ENCODE results near the gene PUS1. TPM values are rescaled to one million over a fixed set of nuclear protein-coding genes. Genes with fewer than 3 reads are reported as not detected.

The PUS1 gene
- total RNA-seq, 2 donors from 2014 or later = 23.6 TPM

DNA sequence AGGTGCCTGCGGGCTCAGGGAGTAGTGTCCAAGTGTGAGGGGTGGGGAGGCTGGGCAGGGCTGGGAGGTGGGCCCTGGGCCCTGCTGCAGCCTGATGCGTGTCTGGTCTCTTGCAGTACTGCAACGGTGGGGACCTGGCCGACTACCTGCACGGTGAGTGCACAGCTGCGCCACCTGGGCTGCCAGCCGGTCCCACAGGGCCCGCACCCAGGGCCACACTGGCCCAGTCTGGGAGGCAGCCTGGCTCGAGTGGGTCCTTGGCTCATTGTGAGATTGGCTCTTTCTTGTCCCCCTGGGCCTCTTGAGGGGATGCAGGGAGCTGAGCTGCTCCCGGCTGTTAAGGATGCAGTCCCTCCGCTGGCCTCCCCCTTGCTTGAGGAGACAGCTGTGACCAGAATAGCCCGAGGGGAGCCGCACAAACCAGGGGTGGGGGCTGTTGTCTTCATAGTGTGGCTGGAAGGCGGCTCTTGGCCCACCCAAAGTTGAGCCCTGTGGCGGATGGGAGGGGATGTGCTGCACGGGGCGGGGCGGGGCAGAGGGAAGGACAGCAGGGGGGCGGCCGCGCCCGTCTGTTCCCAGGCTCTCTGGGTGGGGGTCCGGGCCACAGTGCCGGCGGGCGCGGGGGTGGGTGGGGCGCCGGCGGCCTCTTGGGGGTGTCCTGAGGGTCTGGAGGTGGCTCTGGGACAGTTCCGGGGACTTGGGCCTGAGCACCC lies 21.5 kb upstream of the PUS1 start:
- Mint-ChIP-seq H3K4me1 (peaks cover 7% of the 10 kb centered on the region), H3K27ac (no peak overlapping the region), H3K36me3 (ENCODE audit: low read depth) (no peaks in the 10 kb centered on the region), H3K4me3 (no peak overlapping the region), H3K27me3 (no peaks in the 10 kb centered on the region)
- H3K9me3 ChIP-seq (ENCODE audit: control insufficient read depth, low read length, poor library complexity, severe bottlenecking) = no peaks in the 10 kb centered on the region
- ATAC-seq (no peak), DNase-seq (no peak)

DNA sequence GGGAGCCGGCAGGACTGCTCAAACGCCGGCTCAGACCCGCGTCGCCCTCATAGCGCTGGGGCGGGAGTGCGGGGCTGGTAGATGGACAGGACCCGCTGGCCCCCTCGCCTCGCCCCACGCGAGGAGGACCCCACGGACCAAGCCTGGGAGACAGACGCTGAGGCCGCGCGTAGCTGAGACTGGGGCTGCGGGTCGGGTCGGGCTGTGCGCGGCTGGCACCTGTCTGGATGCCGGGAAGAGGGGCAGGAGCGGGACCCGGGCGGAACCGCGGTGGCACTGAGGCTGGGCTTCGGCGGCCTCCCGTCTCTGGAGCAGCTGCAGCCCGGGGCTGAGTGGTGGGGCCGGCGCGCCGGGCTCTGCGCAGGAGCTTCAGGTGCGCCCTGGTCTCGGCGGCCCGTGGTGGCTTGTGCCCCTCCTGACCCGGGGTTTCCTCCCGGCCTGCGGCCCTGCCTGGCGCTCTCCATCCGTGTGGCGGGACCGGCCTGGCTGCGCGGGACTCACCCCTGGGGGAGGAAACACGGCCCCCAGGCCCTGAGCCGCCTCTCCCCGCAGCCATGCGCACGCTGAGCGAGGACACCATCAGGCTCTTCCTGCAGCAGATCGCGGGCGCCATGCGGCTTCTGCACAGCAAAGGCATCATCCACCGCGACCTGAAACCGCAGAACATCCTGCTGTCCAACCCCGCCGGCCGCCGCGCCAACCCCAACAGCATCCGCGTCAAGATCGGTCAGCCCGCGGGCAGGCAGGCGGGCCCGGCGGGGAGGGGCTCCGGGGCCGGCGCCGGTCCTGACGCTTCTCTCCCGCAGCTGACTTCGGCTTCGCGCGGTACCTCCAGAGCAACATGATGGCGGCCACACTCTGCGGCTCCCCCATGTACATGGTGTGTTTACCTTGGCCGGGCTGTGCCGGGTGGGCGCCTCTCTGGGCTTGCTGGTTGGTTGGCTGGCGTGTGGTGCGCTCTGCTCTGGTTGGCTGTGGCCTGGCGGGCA lies 20.7 kb upstream of the PUS1 start:
- no peaks in the 10 kb centered on the region for H3K27me3 Mint-ChIP-seq
- H3K4me3 Mint-ChIP-seq = no peak overlapping the region
- no peak for ATAC-seq

DNA sequence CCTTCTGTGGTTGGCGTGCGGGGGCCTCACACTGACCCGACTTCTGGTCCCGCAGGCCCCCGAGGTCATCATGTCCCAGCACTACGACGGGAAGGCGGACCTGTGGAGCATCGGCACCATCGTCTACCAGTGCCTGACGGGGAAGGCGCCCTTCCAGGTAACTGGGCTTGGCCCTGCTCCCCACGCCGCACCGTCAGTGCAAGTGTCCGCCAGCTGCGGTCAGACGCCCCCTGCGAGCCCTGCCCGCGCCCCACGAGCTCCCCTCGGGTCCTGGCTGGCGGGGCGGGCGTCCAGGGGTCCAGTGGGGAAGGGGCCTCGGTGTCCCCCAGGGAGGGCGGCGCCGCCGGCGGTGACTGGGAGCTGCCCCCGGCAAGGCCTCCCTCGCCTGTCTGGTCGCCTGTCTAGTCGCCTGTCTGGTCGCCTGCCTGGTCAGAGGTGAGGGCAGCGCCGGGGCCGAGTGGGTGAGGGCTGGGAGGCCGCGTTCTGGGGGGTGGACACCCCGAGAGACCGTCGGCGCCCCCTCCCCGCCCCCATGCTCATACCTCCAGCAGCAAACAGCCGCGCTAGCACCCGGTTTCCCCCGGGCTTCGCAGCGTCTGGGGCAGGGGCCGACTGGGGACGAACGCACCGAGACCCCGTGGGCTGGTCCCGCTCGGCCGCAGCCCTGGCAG lies 19.9 kb upstream of the PUS1 start:
- Mint-ChIP-seq H3K27ac (no peak overlapping the region), H3K4me3 (no peak overlapping the region), H3K36me3 (ENCODE audit: low read depth) (no peaks in the 10 kb centered on the region), H3K27me3 (no peaks in the 10 kb centered on the region), H3K4me1 (peaks cover 4% of the 10 kb centered on the region)
- ATAC-seq (no peak), DNase-seq (no peak)
- no peaks in the 10 kb centered on the region for H3K9me3 ChIP-seq (ENCODE audit: control insufficient read depth, low read length, poor library complexity, severe bottlenecking)

More for the DNA sequence above, 20.7 kb upstream of the PUS1 start:
- no peaks in the 10 kb centered on the region for H3K9me3 ChIP-seq (ENCODE audit: control insufficient read depth, low read length, poor library complexity, severe bottlenecking)
- no peak for DNase-seq
- H3K4me1 Mint-ChIP-seq = peaks cover 7% of the 10 kb centered on the region
- H3K36me3 Mint-ChIP-seq (ENCODE audit: low read depth) = no peaks in the 10 kb centered on the region
- no peak overlapping the region for H3K27ac Mint-ChIP-seq

DNA sequence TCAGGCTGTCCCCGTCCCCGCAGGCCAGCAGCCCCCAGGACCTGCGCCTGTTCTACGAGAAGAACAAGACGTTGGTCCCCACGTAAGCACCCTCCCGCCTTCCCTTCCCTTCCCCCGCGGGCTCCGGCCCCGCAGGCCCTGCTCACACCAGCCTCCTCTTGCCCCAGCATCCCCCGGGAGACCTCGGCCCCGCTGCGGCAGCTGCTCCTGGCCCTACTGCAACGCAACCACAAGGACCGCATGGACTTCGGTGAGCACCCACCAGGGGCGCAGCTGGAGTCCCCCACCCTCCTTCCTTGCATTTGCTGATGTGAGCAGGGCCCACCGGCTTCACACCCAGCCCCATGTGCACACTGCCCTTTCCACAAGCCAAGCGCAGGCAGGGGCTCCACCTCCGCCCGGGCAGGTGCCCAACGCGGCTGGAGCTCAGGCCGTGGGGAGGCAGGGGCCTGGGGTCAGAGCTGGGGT lies 19.3 kb upstream of the PUS1 start:
- Mint-ChIP-seq H3K27ac (no peak overlapping the region), H3K4me3 (no peak overlapping the region), H3K27me3 (no peaks in the 10 kb centered on the region), H3K4me1 (peaks cover 4% of the 10 kb centered on the region), H3K36me3 (ENCODE audit: low read depth) (no peaks in the 10 kb centered on the region)
- ATAC-seq (no peak), DNase-seq (no peak)
- no peaks in the 10 kb centered on the region for H3K9me3 ChIP-seq (ENCODE audit: control insufficient read depth, low read length, poor library complexity, severe bottlenecking)

DNA sequence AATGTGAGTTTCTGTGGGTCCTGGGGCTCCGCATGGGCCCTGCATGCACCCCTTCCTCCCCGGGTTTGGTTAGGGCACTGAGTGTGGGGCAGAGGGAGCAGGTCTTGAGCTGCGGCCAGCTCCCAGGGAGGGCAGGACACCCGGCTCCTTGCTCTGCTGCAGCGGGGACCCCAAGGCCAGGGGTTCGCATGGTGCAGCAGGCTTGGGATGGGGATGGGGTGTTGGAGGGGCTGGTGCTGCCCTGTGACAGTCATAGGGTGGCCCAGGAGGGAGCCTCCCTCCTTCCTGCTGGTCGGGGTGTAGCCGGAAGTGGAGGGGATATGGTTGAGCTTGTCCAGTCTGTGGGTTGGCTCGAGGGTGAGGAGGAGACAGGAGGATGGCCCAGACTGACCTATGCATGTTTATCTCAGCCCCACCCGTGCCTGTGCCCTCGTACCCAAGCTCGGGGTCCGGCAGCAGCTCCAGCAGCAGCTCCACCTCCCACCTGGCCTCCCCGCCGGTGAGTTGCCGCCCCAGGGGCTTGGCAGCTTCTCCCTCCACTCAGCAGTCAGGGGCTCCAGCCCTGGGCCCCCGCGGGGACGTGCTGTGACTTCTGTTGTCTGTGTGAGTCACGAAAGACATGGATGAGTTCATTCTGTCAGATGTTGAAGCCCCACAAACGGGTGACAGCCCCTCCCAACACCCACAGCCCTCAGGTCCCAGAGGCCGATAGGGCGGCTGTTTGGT lies 18.6 kb upstream of the PUS1 start:
- Mint-ChIP-seq H3K27ac (no peak overlapping the region), H3K4me1 (peaks cover 3% of the 10 kb centered on the region), H3K4me3 (no peak overlapping the region), H3K36me3 (ENCODE audit: low read depth) (no peaks in the 10 kb centered on the region), H3K27me3 (no peaks in the 10 kb centered on the region)
- H3K9me3 ChIP-seq (ENCODE audit: control insufficient read depth, low read length, poor library complexity, severe bottlenecking) = no peaks in the 10 kb centered on the region
- no peak for ATAC-seq
- DNase-seq = no peak

DNA sequence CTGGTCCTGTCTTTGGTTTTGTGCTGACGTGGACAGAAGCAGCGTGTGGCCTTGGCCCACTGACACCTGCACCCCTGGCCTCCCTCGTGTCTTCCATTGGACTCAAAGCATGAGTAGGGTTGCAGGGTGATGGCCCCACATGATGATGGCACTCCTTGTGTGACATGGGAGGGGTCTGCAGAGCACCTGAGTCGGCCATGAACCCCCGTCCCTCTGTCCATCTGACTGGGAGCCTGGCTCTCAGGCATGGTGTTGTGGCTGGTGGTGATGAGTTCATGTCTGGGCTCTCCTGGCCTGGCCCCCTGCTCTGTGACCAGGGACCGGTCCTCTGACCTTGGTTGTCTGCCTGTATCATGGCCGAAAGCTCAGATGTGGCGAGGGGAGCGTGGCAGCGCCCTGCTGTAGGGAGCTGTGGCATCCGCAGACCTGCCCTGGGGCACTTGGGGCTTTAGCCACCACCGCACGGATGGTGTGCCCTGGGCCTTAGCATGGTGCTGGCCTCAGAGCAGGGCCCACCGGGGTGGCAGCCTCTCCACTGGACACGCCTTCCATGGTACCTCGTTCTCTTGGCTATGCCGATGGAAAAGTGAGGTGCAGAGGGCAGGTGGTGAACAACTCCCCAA lies 17.9 kb upstream of the PUS1 start:
- ATAC-seq (no peak), DNase-seq (no peak)
- H3K36me3 Mint-ChIP-seq (ENCODE audit: low read depth) = no peaks in the 10 kb centered on the region

DNA sequence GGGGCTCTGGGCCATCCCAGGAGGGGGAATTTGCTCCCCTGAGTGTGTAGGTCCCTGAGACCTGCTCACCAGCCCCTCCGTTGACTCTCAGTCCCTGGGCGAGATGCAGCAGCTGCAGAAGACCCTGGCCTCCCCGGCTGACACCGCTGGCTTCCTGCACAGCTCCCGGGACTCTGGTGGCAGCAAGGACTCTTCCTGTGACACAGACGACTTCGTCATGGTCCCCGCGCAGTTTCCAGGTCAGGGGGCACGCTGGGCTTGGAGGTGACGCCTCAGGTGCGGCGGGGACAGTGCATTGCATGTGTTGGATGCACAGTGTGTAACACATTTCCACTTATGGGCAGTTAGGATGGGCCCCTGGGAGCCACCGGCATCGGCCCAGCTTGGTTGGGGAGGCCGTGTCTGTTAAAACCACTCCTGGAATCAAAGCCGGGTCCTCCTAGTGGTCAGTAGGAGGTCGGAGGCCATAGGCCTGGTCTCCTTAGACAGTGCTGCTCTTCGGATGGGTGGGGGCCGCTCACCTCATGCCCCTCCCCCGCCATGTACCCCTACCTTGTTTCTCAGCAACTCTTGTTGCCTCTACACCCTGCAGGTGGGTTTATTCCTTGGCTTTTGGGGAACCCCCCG lies 17.1 kb upstream of the PUS1 start:
- H3K4me3 Mint-ChIP-seq = no peak overlapping the region
- no peak for DNase-seq

More for the DNA sequence above, 17.9 kb upstream of the PUS1 start:
- Mint-ChIP-seq H3K27me3 (no peaks in the 10 kb centered on the region), H3K4me3 (no peak overlapping the region), H3K4me1 (no peaks in the 10 kb centered on the region), H3K27ac (no peak overlapping the region)
- no peaks in the 10 kb centered on the region for H3K9me3 ChIP-seq (ENCODE audit: control insufficient read depth, low read length, poor library complexity, severe bottlenecking)

DNA sequence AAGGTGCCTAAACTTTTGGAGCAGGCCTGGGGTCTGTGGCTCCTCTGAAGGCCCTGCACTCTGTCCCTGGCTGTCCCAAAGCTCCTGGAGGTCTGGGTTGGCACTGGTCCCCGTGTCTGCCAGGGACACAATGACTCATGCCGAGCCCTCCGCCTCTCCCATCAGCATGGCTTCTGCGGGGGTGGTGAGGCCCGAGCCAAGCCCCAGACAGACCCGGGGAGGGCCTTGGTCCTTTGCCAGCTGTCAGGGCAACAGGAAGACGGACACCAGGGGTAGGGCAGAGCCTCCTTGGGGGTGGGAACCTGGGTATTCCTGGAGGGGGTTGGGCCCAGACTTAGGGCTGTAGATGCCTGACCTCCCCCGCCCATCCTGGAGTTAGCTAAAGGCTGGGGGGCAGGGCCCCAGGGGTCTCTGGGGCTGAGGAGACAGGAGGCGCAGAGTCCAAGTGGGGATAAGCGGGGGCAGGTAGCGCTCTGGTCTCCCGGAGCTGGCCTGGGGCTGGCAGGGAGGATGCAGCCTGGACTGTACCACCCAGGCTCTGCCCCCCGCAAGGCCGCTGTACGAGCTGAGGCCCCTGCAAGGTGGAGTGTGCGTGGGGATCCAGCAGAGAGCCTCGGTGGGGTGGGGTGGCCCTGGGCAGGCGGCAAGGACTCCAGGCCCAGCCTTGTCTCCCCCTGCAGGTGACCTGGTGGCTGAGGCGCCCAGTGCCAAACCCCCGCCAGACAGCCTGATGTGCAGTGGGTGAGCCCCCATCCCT lies 16.4 kb upstream of the PUS1 start:
- H3K36me3 Mint-ChIP-seq (ENCODE audit: low read depth) = no peaks in the 10 kb centered on the region
- H3K9me3 ChIP-seq (ENCODE audit: control insufficient read depth, low read length, poor library complexity, severe bottlenecking) = no peaks in the 10 kb centered on the region
- no peaks in the 10 kb centered on the region for H3K4me1 Mint-ChIP-seq
- no peak overlapping the region for H3K27ac Mint-ChIP-seq
- ATAC-seq (no peak), DNase-seq (no peak)
- no peaks in the 10 kb centered on the region for H3K27me3 Mint-ChIP-seq
- H3K4me3 Mint-ChIP-seq = no peak overlapping the region

More for the DNA sequence above, 17.1 kb upstream of the PUS1 start:
- no peak for ATAC-seq
- H3K9me3 ChIP-seq (ENCODE audit: control insufficient read depth, low read length, poor library complexity, severe bottlenecking) = no peaks in the 10 kb centered on the region
- no peaks in the 10 kb centered on the region for H3K27me3 Mint-ChIP-seq
- no peak overlapping the region for H3K27ac Mint-ChIP-seq
- no peaks in the 10 kb centered on the region for H3K36me3 Mint-ChIP-seq (ENCODE audit: low read depth)
- H3K4me1 Mint-ChIP-seq = no peaks in the 10 kb centered on the region

DNA sequence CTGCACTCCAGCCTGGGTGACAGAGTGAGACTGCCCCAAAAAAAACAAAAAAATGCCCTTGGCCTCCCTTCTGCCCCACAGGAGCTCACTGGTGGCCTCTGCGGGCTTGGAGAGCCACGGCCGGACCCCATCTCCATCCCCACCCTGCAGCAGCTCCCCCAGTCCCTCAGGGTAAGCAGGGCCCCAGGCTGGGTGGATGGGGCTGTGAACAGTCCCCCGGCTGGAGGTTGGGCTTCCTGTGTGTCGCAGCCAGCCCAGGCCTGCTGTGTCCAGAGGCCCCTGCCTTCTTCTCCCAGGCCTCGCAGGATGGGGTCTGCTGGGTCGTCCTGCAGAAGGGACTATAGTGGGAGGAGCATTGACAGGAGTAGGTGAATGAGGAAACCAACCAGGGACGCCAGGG lies 15.4 kb upstream of the PUS1 start:
- ATAC-seq (no peak), DNase-seq (no peak)
- no peaks in the 10 kb centered on the region for H3K27me3 Mint-ChIP-seq
- H3K4me1 Mint-ChIP-seq = no peaks in the 10 kb centered on the region
- H3K27ac Mint-ChIP-seq = no peak overlapping the region
- no peak overlapping the region for H3K4me3 Mint-ChIP-seq
- no peaks in the 10 kb centered on the region for H3K36me3 Mint-ChIP-seq (ENCODE audit: low read depth)
- H3K9me3 ChIP-seq (ENCODE audit: control insufficient read depth, low read length, poor library complexity, severe bottlenecking) = no peaks in the 10 kb centered on the region

DNA sequence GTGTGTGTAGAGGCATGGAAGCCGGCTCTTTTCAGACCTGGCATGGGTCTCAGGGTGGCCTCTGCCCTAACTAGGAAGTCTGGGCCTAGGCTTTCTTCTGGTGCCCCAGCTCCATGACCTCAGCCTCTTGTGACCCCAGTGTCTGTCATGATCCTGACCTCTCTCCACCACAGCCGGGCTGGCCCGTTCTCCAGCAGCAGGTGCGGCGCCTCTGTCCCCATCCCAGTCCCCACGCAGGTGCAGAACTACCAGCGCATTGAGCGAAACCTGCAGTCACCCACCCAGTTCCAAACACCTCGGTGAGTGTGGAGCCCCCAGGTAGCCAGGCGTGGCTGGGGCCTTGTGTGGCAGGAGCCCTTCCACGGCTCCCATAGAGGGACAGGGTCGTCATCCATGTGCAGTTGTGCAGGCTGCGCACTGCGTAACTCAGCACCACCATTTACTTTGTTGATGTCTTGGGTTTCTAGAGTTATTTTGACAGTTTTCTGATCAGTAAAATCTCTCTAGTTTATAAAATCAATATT lies 14.8 kb upstream of the PUS1 start:
- DNase-seq = no peak
- ATAC-seq = no peak
- Mint-ChIP-seq H3K27me3 (no peaks in the 10 kb centered on the region), H3K4me3 (no peak overlapping the region), H3K27ac (no peak overlapping the region), H3K36me3 (ENCODE audit: low read depth) (no peaks in the 10 kb centered on the region), H3K4me1 (no peaks in the 10 kb centered on the region)
- no peaks in the 10 kb centered on the region for H3K9me3 ChIP-seq (ENCODE audit: control insufficient read depth, low read length, poor library complexity, severe bottlenecking)

DNA sequence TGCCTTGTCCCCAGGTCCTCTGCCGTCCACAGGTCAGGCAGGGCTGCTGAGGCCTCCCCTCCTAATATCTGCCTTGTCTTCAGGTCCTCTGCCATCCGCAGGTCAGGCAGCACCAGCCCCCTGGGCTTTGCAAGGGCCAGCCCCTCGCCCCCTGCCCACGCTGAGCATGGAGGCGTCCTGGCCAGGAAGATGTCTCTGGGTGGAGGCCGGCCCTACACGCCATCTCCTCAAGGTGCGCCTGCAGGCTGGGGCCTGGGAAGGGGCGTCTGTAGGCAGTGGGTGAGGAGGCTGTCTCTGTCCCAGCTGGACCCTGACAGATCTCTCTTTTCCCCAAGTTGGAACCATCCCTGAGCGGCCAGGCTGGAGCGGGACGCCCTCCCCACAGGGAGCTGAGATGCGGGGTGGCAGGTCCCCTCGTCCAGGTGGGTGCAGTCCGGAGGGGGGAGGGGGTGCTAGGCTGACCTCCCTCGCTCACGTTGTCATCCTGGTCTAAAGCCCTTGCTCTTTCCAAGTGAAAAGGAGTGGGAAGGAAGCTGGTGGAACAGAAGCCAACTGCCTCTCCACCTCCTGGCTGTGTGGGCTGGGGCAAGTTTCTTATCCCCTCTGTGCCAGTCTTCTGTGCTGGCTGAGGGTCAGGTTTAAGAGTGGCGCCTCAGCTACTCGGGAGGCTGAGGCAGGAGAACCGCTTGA lies 13.9 kb upstream of the PUS1 start:
- Mint-ChIP-seq H3K4me3 (no peak overlapping the region), H3K27ac (no peak overlapping the region), H3K27me3 (no peaks in the 10 kb centered on the region), H3K36me3 (ENCODE audit: low read depth) (no peaks in the 10 kb centered on the region), H3K4me1 (no peaks in the 10 kb centered on the region)
- no peaks in the 10 kb centered on the region for H3K9me3 ChIP-seq (ENCODE audit: control insufficient read depth, low read length, poor library complexity, severe bottlenecking)
- no peak for DNase-seq
- no peak for ATAC-seq

Data from T-helper 17 cell (primary cell).